Measurements from ENCODE around the gene METAP1.

GRCh38 chr4:98987720-98988119, 7.8 kb upstream of the METAP1 start:
- TF ChIP-seq CTCF (IDR thresholded peaks at IDR 0.05): no peak
- no peak for TF ChIP-seq POLR2A (IDR thresholded peaks at IDR 0.05)
